NCI-H2227 (cell line): ENCODE data around the gene MPZ.
A peak's percentile ranks its signal among the peaks of the same experiment; 100 is the strongest.
"Not testable (repeated sequence)": the region's sequence is repeated elsewhere in the genome, so short reads cannot be mapped to it uniquely, and the experiment has no call there.

Experiments
- DNase-seq: peaks from one replicate; lab custom pipeline; 2025; ENCODE audit not compliant: unreplicated experiment; lab: John Stamatoyannopoulos, UW

MPZ gene

GRCh38 chr1:161309868-161310267 lies at the start of gene MPZ:
Gene MPZ (minus strand): TSS chr1:161309968. CDS start chr1:161309905, 63 bp downstream.
- DNase-seq = no peak

GRCh38 chr1:161359291-161359690 lies 49.5 kb upstream of the MPZ start:
- DNase-seq = no peak

- DNase-seq = no peak
Measured at GRCh38 chr1:161357073-161357472, 47.3 kb upstream of the MPZ start.

- DNase-seq = no peak
Measured at GRCh38 chr1:161351482-161351881, 41.7 kb upstream of the MPZ start.

GRCh38 chr1:161350671-161351070 lies 40.9 kb upstream of the MPZ start:
- no peak for DNase-seq

GRCh38 chr1:161342821-161343220 lies 33.1 kb upstream of the MPZ start:
- no peak for DNase-seq

- no peak for DNase-seq
Measured at GRCh38 chr1:161342177-161342576, 32.4 kb upstream of the MPZ start.

GRCh38 chr1:161335796-161336195 lies 26.0 kb upstream of the MPZ start:
- no peak for DNase-seq

- no peak for DNase-seq
Measured at GRCh38 chr1:161333166-161333565, 23.4 kb upstream of the MPZ start.

GRCh38 chr1:161330346-161330745 lies 20.6 kb upstream of the MPZ start:
- no peak for DNase-seq

GRCh38 chr1:161324020-161324419 lies 14.3 kb upstream of the MPZ start:
- DNase-seq = no peak

GRCh38 chr1:161315841-161316674 lies 6.3 kb upstream of the MPZ start:
- not testable (repeated sequence) for DNase-seq

GRCh38 chr1:161314201-161314981 lies 4.6 kb upstream of the MPZ start, which contains the start of gene SDHC:
Gene SDHC (plus strand): TSS chr1:161314381. CDS start chr1:161314406, 25 bp downstream.
- DNase-seq = peak; percentile 96

GRCh38 chr1:161313554-161314200 lies 3.9 kb upstream of the MPZ start:
- DNase-seq = peak; percentile 39

- DNase-seq = no peak
Measured at GRCh38 chr1:161311595-161312181, 1.9 kb upstream of the MPZ start.

GRCh38 chr1:161307892-161308638 lies 1.7 kb downstream of the MPZ start:
- no peak for DNase-seq

GRCh38 chr1:161307230-161307768 lies 2.5 kb downstream of the MPZ start:
- DNase-seq = no peak

- DNase-seq = peak; percentile 86
Measured at GRCh38 chr1:161305867-161306519, 3.8 kb downstream of the MPZ start.
